Measurements from ENCODE around the gene HIVEP1.

HIVEP1 gene

DNA sequence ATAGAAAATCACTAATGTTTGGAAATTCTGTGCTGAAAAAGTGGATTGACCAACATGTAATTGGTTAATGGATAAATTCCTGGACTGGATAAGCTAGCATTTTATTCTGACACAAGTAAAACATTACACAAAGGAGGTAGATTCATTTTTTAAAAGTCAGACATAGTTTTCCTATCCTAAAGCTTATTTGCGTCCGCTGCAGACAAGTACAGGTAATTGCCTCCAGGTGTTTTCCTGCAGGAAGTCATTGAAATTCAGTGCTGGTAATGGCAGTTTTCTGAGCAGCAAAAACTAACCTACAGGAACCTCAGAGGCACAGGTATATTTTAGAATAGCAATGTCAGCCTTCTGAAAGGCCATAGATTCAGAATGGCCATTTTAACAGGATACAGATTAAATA is 20.0 kb upstream of the HIVEP1 start:
- in situ Hi-C loops (cut with MboI; ENCODE audit: low sequenced_read_pairs), result no loop called here

DNA sequence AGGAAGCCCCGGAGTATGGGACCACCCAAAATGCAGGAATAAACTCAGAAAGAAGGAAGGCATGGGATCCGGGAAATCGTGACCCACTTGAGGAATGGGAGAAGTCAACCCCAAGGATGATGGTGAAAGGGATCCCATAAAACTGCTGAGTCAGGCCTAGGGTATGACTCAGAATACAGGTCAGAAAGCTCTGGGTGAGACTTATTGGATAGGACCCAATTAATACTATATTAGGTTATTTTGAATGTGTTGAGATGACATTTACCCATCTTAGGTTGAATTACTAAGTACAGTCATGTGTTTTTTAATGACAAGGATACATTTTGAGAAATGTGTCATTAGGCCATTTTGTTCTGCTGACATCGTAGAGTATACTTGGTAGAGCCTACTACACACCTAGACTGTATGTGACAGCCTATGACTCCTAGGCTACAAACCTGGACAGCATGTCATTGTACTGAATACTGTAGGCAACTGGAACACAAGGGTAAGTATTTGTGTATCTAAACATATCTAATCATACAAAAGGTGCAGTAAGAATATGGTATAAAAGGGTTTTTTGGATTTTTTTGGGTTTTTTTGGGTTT is 17.1 kb upstream of the HIVEP1 start:
- in situ Hi-C loops (cut with MboI; ENCODE audit: low sequenced_read_pairs), result no loop called here

DNA sequence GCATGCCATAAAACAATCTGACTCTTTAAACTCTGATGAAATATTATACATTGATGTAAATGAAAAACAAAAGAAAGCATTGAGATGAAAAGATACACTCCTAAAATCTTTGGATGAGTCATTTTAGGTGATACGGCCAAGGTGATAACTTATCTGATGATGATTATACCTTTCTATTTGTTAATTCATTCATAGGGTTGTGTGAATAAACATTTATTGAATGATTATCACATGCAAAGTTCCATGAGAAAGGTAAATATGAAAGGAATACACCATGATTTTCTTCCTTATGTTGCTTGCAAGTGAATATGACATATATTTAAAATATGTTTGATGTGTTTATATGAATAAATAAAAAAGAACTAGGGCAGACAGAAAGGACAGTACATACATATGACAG is 15.4 kb upstream of the HIVEP1 start:
- in situ Hi-C loops (cut with MboI; ENCODE audit: low sequenced_read_pairs), result no loop called here

- in situ Hi-C loops (cut with MboI; ENCODE audit: low sequenced_read_pairs), result no loop called here
Observed at GRCh38 chr6:11999246-11999645, 12.9 kb upstream of the HIVEP1 start.

DNA sequence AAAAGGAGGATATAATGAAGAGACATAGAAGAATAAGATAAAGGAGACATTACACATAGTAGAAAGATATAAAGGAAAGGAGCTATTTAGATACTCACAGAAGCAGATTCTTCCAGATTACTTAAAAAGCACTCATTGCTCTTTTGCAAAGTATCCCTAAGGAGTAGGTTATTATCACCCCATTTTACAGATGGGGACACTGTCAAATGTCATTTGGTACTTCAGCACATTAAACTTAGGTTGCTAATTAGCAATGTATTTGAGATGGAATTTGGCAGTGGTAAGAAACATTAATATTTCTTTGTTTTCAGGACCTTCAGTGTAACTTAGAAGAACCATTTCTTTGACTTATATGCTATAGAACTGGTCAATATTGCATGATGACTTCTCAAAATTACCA is 11.9 kb upstream of the HIVEP1 start:
- in situ Hi-C loops (cut with MboI; ENCODE audit: low sequenced_read_pairs), result no loop called here

DNA sequence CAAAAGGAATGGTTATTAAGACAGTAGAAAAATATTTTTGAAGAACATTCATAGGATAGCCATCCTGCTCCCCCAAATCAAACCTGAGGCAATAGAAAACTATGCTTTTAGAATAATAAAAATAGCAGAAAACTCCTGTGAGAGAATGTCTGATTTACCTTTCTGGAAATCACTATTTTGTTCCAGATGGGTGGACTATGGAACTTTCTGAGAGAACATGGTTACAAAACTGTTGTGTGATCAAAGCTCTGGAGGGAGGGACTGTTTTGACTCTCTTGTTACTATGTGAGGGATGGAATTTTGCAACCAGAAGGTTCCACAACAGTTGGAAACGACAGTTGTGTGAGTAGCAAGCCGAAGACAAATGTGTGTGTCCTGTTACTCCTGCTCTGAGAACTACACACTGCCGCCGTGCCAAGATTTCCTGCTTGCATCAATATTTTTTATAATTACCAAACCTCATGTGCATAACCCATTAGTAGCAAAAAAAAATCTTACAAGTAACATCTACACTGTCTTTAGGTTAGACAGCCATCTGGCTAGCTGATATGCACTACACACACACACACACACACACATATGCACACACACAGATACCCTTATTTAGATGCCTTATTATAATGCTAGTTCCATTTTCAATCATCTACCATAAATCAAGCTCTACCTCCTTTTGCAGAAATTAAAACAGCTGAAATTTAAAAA is 11.0 kb upstream of the HIVEP1 start:
- in situ Hi-C loops (cut with MboI; ENCODE audit: low sequenced_read_pairs), result no loop called here

- in situ Hi-C loops (cut with MboI; ENCODE audit: low sequenced_read_pairs), result no loop called here
Observed at GRCh38 chr6:12001706-12002435, 10.2 kb upstream of the HIVEP1 start.

- in situ Hi-C loops (cut with MboI; ENCODE audit: low sequenced_read_pairs), result no loop called here
Observed at GRCh38 chr6:12007473-12007872, 4.6 kb upstream of the HIVEP1 start.

- in situ Hi-C loops (cut with MboI; ENCODE audit: low sequenced_read_pairs), result no loop called here
Observed at GRCh38 chr6:12007887-12008286, 4.2 kb upstream of the HIVEP1 start.

GRCh38 chr6:12008366-12009179 is 3.5 kb upstream of the HIVEP1 start:
- in situ Hi-C loops (cut with MboI; ENCODE audit: low sequenced_read_pairs), result no loop called here

DNA sequence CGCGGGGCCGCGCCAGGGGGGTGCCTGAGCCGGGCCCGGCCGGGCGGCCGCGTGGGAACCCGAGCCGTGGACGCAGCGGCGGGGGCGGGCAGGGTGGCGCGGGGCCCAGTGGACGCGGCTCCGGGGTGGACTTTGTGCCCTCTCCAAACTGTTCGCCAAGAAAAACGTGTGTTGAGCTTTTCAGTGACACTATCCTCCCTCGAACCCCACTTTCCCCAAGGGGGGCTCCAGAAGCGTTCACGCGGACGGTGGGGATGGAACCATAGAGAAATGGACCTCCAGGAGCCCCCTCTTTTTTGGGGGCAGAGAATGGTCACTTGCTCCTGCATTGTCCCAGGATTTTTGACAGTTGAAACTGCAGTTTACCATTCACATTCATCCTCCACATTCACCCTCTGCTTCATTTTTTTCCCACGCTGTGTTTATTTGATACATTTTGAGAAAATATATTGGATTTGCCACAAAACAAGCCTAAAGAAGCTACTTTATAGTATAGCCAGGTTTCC is 2.9 kb upstream of the HIVEP1 start:
- in situ Hi-C loops (cut with MboI; ENCODE audit: low sequenced_read_pairs), result no loop called here

DNA sequence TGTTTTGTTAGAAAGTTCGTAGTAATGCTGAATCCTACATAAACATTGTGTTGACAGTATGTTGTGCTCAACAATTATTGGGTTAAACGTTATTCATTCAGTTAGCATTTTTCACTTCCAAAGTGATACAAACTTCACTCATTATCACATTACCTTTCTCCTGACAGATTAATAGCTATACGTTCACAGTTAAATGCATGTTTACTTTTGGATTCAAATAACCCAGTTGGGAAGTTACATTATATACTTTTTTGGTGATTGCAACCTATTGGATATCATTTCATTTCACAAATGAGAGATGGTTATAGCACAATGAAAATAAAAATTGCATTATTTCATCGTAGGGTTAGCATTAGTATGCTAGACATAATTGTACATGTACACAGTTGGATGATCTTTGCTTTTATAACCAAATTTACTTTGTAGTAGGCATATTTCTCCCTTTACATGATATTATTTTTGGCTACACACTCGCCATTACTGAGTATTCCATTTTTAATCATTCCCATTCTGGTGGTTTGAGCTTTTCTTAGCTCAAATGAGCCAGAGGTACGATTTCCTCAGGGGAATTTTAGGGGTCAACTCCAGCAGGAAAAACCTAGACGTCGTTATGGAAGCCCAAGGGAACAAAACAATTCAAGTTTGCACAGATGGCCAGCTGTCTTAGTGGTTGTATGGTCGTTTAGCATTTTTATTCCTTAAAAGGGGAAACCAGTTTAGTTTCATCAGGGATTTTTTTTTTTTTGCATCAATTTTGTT is 2.1 kb upstream of the HIVEP1 start:
- in situ Hi-C loops (cut with MboI; ENCODE audit: low sequenced_read_pairs), result no loop called here

DNA sequence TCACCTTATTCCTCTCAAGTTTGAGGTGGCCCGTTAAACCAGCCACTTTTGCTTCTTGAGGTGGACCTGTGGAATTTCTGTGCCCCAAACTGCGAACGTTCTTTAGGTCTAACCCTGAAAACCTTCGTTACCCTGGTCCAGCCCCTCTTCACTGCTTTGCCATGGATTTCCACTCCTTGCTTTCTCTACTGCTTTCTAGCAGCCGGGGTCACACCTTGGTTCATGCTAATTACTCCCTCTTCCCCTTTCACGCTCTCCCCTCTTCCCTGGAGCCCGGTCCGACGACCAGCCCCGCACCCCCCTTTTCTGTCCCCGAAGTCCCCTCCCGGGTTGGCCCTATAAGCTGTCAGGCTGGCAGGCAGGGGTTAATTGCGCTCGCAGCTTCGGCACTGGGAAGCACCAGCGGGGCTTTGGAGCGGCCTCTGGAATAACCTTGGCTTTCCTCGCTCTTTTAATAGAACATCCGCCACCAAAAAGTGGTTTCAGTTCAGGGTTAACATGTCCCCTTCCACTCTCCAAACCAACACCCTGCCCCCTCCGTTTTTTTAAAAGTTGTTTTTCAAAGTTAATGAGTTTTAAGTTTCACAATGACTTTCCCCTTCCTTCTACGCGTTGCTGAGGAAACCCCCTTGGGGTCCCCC is 1.4 kb upstream of the HIVEP1 start:
- in situ Hi-C loops (cut with MboI; ENCODE audit: low sequenced_read_pairs), result no loop called here

DNA sequence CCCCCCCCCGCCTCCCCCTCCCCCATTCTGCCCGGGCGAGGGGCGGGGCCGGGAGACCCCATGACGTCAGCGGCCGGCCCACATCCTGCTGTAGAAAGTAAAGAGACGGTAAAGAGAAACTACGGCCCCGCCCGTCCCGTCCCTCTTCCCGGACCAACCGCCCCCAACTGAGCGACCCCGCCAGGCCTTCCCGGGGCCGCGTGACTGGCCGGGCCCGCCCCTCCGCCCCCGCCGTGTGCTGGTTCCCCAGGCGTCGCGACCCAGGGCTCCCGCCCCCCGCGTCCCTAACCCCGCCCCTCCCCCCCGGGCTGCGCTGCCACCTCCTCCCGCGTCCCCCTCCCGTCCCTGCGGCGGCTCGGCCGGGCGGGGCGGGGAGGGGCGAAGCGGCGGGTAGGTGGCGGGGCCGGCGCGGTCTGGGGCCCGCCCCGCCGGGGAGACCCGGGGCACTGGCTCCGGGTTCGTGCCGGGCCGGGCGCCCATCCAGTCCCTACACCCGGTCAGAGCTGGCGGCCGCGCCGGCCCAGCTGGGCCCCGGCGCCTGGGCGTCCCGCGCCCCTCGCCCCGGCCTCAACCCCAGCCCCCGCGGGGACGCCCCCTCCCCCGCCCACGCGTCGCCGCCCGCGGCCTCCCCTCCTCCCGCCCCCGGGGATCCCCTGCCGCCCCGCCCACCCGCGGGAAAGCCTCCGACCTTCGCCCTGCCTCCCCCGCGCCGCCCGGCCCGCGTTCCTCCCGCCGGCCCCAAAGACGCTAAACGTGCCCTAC is 655 bp upstream of the HIVEP1 start:
- in situ Hi-C loops (cut with MboI; ENCODE audit: low sequenced_read_pairs), result no loop called here

- in situ Hi-C loops (cut with MboI; ENCODE audit: low sequenced_read_pairs), result no loop called here
Observed at GRCh38 chr6:12012558-12013306, 620 bp downstream of the HIVEP1 start.

- in situ Hi-C loops (cut with MboI; ENCODE audit: low sequenced_read_pairs), result no loop called here
Observed at GRCh38 chr6:12013307-12013719, 1.2 kb downstream of the HIVEP1 start.

- in situ Hi-C loops (cut with MboI; ENCODE audit: low sequenced_read_pairs), result no loop called here
Observed at GRCh38 chr6:12014027-12014872, 2.1 kb downstream of the HIVEP1 start.

DNA sequence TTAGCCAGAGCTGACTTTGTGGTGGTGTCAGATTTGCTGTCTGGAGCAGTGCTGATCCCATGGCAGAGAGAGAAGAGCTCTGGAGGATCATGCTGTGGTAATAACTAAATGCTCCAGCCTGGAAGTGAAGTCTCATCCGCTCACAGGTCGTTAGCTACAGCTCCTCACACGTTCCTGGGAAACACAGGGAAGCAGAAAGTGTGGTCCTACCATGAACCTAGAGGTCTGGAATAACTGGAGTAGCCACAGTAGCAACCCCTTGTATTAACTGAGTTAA is 2.7 kb downstream of the HIVEP1 start:
- in situ Hi-C loops (cut with MboI; ENCODE audit: low sequenced_read_pairs), result no loop called here
